SKM-1 treated with dmso at 0.1 percent for 144 hours (cell line): ENCODE results near the gene TMEM150C.

ENCODE experiments used
- DNase-seq: peaks from one replicate; lab custom pipeline; 2025; ENCODE audit not compliant: unreplicated experiment; lab: John Stamatoyannopoulos, UW

TMEM150C gene

GRCh38 chr4:82519072-82519471 is 42.7 kb downstream of the TMEM150C start:
- no peak for DNase-seq

- no peak for DNase-seq
Observed at GRCh38 chr4:82517043-82517442, 44.7 kb downstream of the TMEM150C start.

GRCh38 chr4:82515705-82516104 is 46.1 kb downstream of the TMEM150C start:
- DNase-seq: no peak

GRCh38 chr4:82513382-82513781 is 48.4 kb downstream of the TMEM150C start:
- no peak for DNase-seq

GRCh38 chr4:82510216-82510615 is 51.6 kb downstream of the TMEM150C start:
- no peak for DNase-seq

- no peak for DNase-seq
Observed at GRCh38 chr4:82508806-82509428, 52.9 kb downstream of the TMEM150C start.

GRCh38 chr4:82508011-82508410 is 53.8 kb downstream of the TMEM150C start:
- no peak for DNase-seq

GRCh38 chr4:82501154-82501442 is 60.7 kb downstream of the TMEM150C start:
- no peak for DNase-seq

GRCh38 chr4:82500435-82501153 is 61.2 kb downstream of the TMEM150C start:
- DNase-seq: no peak

- DNase-seq: no peak
Observed at GRCh38 chr4:82499738-82500434, 61.9 kb downstream of the TMEM150C start.

GRCh38 chr4:82496349-82496748 is 65.4 kb downstream of the TMEM150C start:
- DNase-seq: no peak

GRCh38 chr4:82495666-82496065 is 66.1 kb downstream of the TMEM150C start:
- DNase-seq: no peak

- DNase-seq: peak; percentile 46
Observed at GRCh38 chr4:82493721-82494425, 67.9 kb downstream of the TMEM150C start.

GRCh38 chr4:82491251-82491960 is 70.4 kb downstream of the TMEM150C start:
- no peak for DNase-seq

GRCh38 chr4:82489987-82490386 is 71.8 kb downstream of the TMEM150C start:
- no peak for DNase-seq

- DNase-seq: no peak
Observed at GRCh38 chr4:82489076-82489475, 72.7 kb downstream of the TMEM150C start.

- no peak for DNase-seq
Observed at GRCh38 chr4:82484996-82485783, 76.6 kb downstream of the TMEM150C start.

GRCh38 chr4:82482387-82482786 is 79.4 kb downstream of the TMEM150C start:
- DNase-seq: no peak

- no peak for DNase-seq
Observed at GRCh38 chr4:82481506-82481840, 80.3 kb downstream of the TMEM150C start.

- no peak for DNase-seq
Observed at GRCh38 chr4:82480771-82481505, 80.8 kb downstream of the TMEM150C start.
